Kidney epithelial cell (primary cell): ENCODE measurements around the gene CASK. TPM values are rescaled to one million over a fixed set of nuclear protein-coding genes. Genes with fewer than 3 reads are reported as not detected.

ENCODE experiments used
- DNase-seq: peaks from one replicate; pipeline ENCODE4 v3.0.0-alpha.2; 2010; ENCODE audit warnings: low read depth
- H3K27me3 ChIP-seq: 2 replicates; pipeline ENCODE4 v1.6.0; 2011; ENCODE audit warnings: low read length; ENCODE audit not compliant: control insufficient read depth, insufficient read depth
- H3K36me3 ChIP-seq: 2 replicates; pipeline ENCODE4 v1.5.1; 2011; ENCODE audit warnings: low read length; ENCODE audit not compliant: control insufficient read depth, insufficient read depth
- H3K4me3 ChIP-seq: 2 replicates; pipeline ENCODE4 v1.5.1; 2011; ENCODE audit warnings: low read depth, mild to moderate bottlenecking, control low read depth, low read length
- total RNA-seq: library from RNA; depleted of rRNA; stranded (reverse); fragments of >200 nt; gene quantifications from 2 replicates; pipeline ENCODE4 v1.2.3, GENCODE V29; 2015
- TF ChIP-seq, protein P1 (sequence below): IDR thresholded peaks from 2 replicates; pipeline ENCODE4 v1.5.1; 2011; ENCODE audit warnings: mild to moderate bottlenecking, moderate library complexity, low read length, control low read depth, inconsistent platforms; ENCODE audit not compliant: insufficient read depth, poor library complexity, severe bottlenecking

Gene CASK
- total RNA-seq, 1 donor from 2014 or later: 69.1 TPM

- DNase-seq: no peak
- Histone ChIP-seq H3K4me3 (no peak overlapping the region), H3K36me3 (no peaks in the 10 kb centered on the region), H3K27me3 (no peaks in the 10 kb centered on the region)
- TF ChIP-seq, protein P1, sequence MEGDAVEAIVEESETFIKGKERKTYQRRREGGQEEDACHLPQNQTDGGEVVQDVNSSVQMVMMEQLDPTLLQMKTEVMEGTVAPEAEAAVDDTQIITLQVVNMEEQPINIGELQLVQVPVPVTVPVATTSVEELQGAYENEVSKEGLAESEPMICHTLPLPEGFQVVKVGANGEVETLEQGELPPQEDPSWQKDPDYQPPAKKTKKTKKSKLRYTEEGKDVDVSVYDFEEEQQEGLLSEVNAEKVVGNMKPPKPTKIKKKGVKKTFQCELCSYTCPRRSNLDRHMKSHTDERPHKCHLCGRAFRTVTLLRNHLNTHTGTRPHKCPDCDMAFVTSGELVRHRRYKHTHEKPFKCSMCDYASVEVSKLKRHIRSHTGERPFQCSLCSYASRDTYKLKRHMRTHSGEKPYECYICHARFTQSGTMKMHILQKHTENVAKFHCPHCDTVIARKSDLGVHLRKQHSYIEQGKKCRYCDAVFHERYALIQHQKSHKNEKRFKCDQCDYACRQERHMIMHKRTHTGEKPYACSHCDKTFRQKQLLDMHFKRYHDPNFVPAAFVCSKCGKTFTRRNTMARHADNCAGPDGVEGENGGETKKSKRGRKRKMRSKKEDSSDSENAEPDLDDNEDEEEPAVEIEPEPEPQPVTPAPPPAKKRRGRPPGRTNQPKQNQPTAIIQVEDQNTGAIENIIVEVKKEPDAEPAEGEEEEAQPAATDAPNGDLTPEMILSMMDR: no peak
These were observed 195.2 kb downstream of the CASK start for GRCh38 chrX:41728125-41728524.

GRCh38 chrX:41723826-41724225 lies 199.5 kb downstream of the CASK start, which contains the start of gene GPR82:
TSS of gene GPR82 (plus strand) at chrX:41724181. CDS start at chrX:41727027, 2,846 bp downstream.
- TF ChIP-seq, protein P1: no peak
- no peak within 1 kb of the TSS for H3K4me3 ChIP-seq
- no peak for DNase-seq
- no peaks in the 10 kb centered on the region for H3K27me3 ChIP-seq
- H3K36me3 ChIP-seq: no peaks in the 10 kb centered on the region

- TF ChIP-seq, protein P1: no peak
- Histone ChIP-seq H3K4me3 (no peak overlapping the region), H3K27me3 (no peaks in the 10 kb centered on the region), H3K36me3 (no peaks in the 10 kb centered on the region)
- no peak for DNase-seq
These were observed 200.3 kb downstream of the CASK start for GRCh38 chrX:41722816-41723618.

DNA sequence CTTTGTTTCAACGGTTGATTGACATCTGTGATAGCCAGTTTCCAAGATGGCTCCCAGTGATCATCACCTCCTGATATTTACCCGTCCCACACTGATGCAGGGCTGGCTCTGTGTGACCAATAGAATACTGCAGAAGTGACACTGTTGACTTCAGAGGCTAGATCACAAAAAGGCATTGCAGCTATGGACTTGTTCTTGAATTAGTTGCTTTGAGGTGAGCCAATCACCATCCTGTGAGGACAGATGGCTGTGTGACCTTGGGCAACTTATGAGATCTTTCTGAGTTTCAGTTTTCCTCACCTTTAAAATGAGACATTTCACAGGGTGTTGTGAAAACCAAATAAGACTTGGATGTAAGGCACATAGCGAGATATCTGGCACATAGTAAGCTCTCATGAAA lies 201.1 kb downstream of the CASK start:
- Histone ChIP-seq H3K27me3 (no peaks in the 10 kb centered on the region), H3K36me3 (no peaks in the 10 kb centered on the region), H3K4me3 (no peak overlapping the region)
- no peak for DNase-seq
- TF ChIP-seq, protein P1: no peak

DNA sequence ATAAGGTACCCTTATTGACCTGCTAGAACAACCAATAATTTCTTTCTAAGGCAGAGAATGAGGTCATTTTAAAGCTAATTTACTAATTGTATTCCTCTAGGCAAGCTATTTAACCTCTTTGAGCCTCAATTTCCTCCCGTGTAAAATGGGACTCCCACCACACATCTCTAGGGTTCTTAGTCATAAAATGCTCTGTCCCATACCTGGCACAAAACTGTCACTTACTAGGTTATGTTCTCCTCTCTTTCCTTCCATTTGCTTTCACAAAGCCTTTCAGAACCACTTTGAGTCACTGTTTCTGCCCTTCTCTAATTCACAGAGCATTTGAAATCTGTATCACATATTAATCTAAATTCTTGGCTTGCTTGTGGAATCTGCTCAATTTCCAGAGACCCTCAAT lies 201.8 kb downstream of the CASK start:
- TF ChIP-seq, protein P1: no peak
- Histone ChIP-seq H3K4me3 (no peak overlapping the region), H3K27me3 (no peaks in the 10 kb centered on the region), H3K36me3 (no peaks in the 10 kb centered on the region)
- no peak for DNase-seq
